ENCODE results near the gene MTFMT.
A peak's percentile ranks its signal among the peaks of the same experiment; 100 is the strongest.
"Not testable (repeated sequence)": the region's sequence is repeated elsewhere in the genome, so short reads cannot be mapped to it uniquely, and the experiment has no call there.

The MTFMT gene

GRCh38 chr15:65028921-65029735 is at the start of gene MTFMT:
Gene MTFMT, minus strand, starts transcription at chr15:65029639. Its CDS starts 26 bp downstream, at chr15:65029613.
- Histone ChIP-seq H3K27me3 (no peaks in the 10 kb centered on the region), H4K20me1 (peaks cover 0 to 9% (median 0%) of the 10 kb centered on the region in 11 experiments; a peak in 9 of 22 replicates), H3K27ac (peak within 1 kb of the TSS; percentile 23 to 89 (median 84); a peak in 21 of 22 replicates), H3K9me3 (replicated peaks in 1 of 11) (no peaks in the 10 kb centered on the region), H3K4me2 (peak within 1 kb of the TSS; percentile 88 to 98 (median 92)), H3K4me3 (peak within 1 kb of the TSS; percentile 83 to 99 (median 94)), H3K4me1 (peaks cover 29 to 38% (median 35%) of the 10 kb centered on the region in 10 experiments), H3K9ac (peak within 1 kb of the TSS; percentile 81 to 96 (median 87)), H3K36me3 (peaks cover 23 to 31% (median 28%) of the 10 kb centered on the region in 11 experiments; a peak in 21 of 22 replicates)
- no peak for TF ChIP-seq Cebpa-rat (IDR thresholded peaks at IDR 0.05)

GRCh38 chr15:65077981-65078352 is 48.5 kb upstream of the MTFMT start:
- H3K36me3 ChIP-seq: no peaks in the 10 kb centered on the region
- H3K9me3 ChIP-seq (replicated peaks in 1 of 11): peaks cover 0 to 22% (median 6%) of the 10 kb centered on the region in 11 experiments; a peak in 10 of 22 replicates
- H3K27ac ChIP-seq: no peak overlapping the region; a peak in 1 of 22 replicates
- no peak overlapping the region for H3K9ac ChIP-seq
- H3K4me3 ChIP-seq: no peak overlapping the region
- H3K4me2 ChIP-seq: peak overlapping the region; percentile 27 to 94 (median 86); a peak in 20 of 22 replicates
- H4K20me1 ChIP-seq: no peaks in the 10 kb centered on the region
- H3K4me1 ChIP-seq: peaks cover 21 to 44% (median 38%) of the 10 kb centered on the region in 10 experiments
- TF ChIP-seq Cebpa-rat (IDR thresholded peaks at IDR 0.05): no peak
- H3K27me3 ChIP-seq: 0 out of 22 replicates have a peak, but pooled peaks cover 0 to 4% (median 0%) of the 10 kb centered on the region in 11 experiments

GRCh38 chr15:65077291-65077980 is 48.0 kb upstream of the MTFMT start:
- Histone ChIP-seq H3K4me1 (peaks cover 19 to 44% (median 37%) of the 10 kb centered on the region in 10 experiments), H3K9me3 (replicated peaks in 1 of 11) (peaks cover 0 to 27% (median 8%) of the 10 kb centered on the region in 11 experiments; a peak in 10 of 22 replicates), H3K4me2 (peak overlapping the region; percentile 70 to 94 (median 86)), H3K36me3 (no peaks in the 10 kb centered on the region), H3K4me3 (no peak overlapping the region), H3K9ac (peak overlapping the region in 2 of 11 experiments; percentile 41 to 66; a peak in 1 of 22 replicates), H3K27me3 (0 out of 22 replicates have a peak, but pooled peaks cover 0 to 4% (median 0%) of the 10 kb centered on the region in 11 experiments), H4K20me1 (no peaks in the 10 kb centered on the region), H3K27ac (peak overlapping the region in 6 of 11 experiments; percentile 22 to 70 (median 60); a peak in 9 of 22 replicates)
- TF ChIP-seq Cebpa-rat (IDR thresholded peaks at IDR 0.05): no peak

- Histone ChIP-seq H3K9me3 (replicated peaks in 1 of 11) (peaks cover 0 to 27% (median 8%) of the 10 kb centered on the region in 11 experiments; a peak in 10 of 22 replicates), H3K9ac (peak within 1 kb of the TSS in 7 of 11 experiments; percentile 21 to 69 (median 41); a peak in 13 of 22 replicates), H3K4me1 (peaks cover 23 to 44% (median 37%) of the 10 kb centered on the region in 10 experiments), H3K4me2 (peak within 1 kb of the TSS; percentile 70 to 94 (median 86)), H4K20me1 (no peaks in the 10 kb centered on the region), H3K27me3 (0 out of 22 replicates have a peak, but pooled peaks cover 0 to 4% (median 0%) of the 10 kb centered on the region in 11 experiments), H3K36me3 (no peaks in the 10 kb centered on the region), H3K4me3 (peak within 1 kb of the TSS in 2 of 10 experiments; percentile 32 to 45; a peak in 3 of 20 replicates), H3K27ac (peak within 1 kb of the TSS in 8 of 11 experiments; percentile 22 to 70 (median 54); a peak in 15 of 22 replicates)
- no peak for TF ChIP-seq Cebpa-rat (IDR thresholded peaks at IDR 0.05)
Measured at GRCh38 chr15:65076486-65077290, 47.2 kb upstream of the MTFMT start, which contains the start of gene KBTBD13. Gene KBTBD13, plus strand, starts transcription at chr15:65076746. Its CDS starts 70 bp downstream, at chr15:65076816.

- H3K36me3 ChIP-seq, H4K20me1 ChIP-seq, H3K27me3 ChIP-seq: not testable (repeated sequence)
- peak overlapping the region in 7 of 11 experiments; percentile 21 to 69 (median 41); a peak in 13 of 22 replicates for H3K9ac ChIP-seq
- H3K4me3 ChIP-seq: 0 out of 20 replicates have a peak overlapping the region, but pooled peaks of 1 of the 10 experiments have one; percentile 32
- peak overlapping the region; percentile 70 to 94 (median 86) for H3K4me2 ChIP-seq
- H3K4me1 ChIP-seq: peaks cover 30 to 50% (median 44%) of the 10 kb centered on the region in 10 experiments
- H3K9me3 ChIP-seq (replicated peaks in 1 of 11): peaks cover 0 to 27% (median 8%) of the 10 kb centered on the region in 11 experiments; a peak in 10 of 22 replicates
- H3K27ac ChIP-seq: peak overlapping the region in 8 of 11 experiments; percentile 12 to 70 (median 51); a peak in 13 of 22 replicates
Measured at GRCh38 chr15:65075607-65076395, 46.4 kb upstream of the MTFMT start.

- not testable (repeated sequence) for H3K4me3 ChIP-seq, H3K4me2 ChIP-seq, H3K27ac ChIP-seq, H3K9ac ChIP-seq, H3K27me3 ChIP-seq, H4K20me1 ChIP-seq, H3K36me3 ChIP-seq
- Histone ChIP-seq H3K4me1 (peaks cover 30 to 58% (median 52%) of the 10 kb centered on the region in 10 experiments), H3K9me3 (replicated peaks in 1 of 11) (peaks cover 0 to 27% (median 8%) of the 10 kb centered on the region in 11 experiments; a peak in 10 of 22 replicates)
Measured at GRCh38 chr15:65074946-65075345, 45.5 kb upstream of the MTFMT start.

GRCh38 chr15:65072617-65073016 is 43.2 kb upstream of the MTFMT start:
- peak overlapping the region in 5 of 11 experiments; percentile 4 to 64 (median 26); a peak in 2 of 22 replicates for H3K27ac ChIP-seq
- no peak overlapping the region; a peak in 1 of 20 replicates for H3K4me3 ChIP-seq
- H3K36me3 ChIP-seq: no peaks in the 10 kb centered on the region
- TF ChIP-seq Cebpa-rat (IDR thresholded peaks at IDR 0.05): no peak
- peaks cover 5 to 15% (median 10%) of the 10 kb centered on the region in 11 experiments; a peak in 19 of 22 replicates for H3K27me3 ChIP-seq
- H3K4me1 ChIP-seq: peaks cover 30 to 73% (median 69%) of the 10 kb centered on the region in 10 experiments
- no peak overlapping the region for H3K9ac ChIP-seq
- peak overlapping the region; percentile 20 to 94 (median 81) for H3K4me2 ChIP-seq
- H3K9me3 ChIP-seq (replicated peaks in 1 of 11): peaks cover 0 to 27% (median 8%) of the 10 kb centered on the region in 11 experiments; a peak in 10 of 22 replicates
- H4K20me1 ChIP-seq: no peaks in the 10 kb centered on the region; a peak in 1 of 22 replicates
